HG02981 (cell line): ENCODE data around the gene GARIN5A.

Source experiments
- ATAC-seq: cut with Tn5 transposase; IDR thresholded peaks from one replicate; pipeline ENCODE4 v1.9.1; 2021; ENCODE audit warnings: mild to moderate bottlenecking, moderate library complexity; ENCODE audit not compliant: unreplicated experiment

Gene GARIN5A

DNA sequence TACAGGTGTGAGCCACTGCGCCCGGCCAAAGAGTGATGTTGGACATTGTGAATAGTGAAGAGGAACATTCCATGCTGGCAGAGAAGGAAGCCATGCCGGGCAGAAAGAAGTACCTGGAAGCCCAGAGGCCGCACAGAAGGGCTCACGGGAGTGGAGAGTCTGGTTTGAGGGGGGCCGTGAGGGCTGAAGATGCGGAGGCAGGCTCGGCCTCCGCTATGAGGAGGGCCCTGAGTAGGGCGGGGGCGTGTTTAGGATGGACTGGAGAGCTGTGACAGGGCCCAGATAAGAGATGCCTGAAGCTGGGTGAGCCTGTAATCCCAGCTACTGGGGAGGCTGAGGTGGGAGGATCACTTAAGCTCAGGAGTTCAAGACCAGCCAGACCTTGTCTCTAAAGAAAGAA lies 32.7 kb upstream of the GARIN5A start:
- ATAC-seq: no peak

DNA sequence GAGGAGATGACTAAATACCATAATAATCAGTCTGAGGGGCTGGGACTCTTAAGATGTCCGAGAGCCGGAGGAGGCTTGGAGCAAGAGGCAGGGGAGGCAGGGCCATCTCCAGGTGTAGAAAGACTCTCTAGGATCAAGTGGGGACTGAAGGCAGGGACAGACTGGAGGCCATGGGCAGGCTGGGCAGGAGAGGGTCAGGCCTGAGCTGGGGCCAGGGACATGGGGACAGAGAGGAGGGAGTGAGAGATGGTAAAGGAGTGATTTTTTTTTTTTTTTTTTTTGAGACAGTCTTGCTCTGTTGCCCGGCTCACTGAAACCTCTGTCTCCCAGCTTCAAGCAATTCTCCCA lies 32.2 kb upstream of the GARIN5A start:
- ATAC-seq: no peak

DNA sequence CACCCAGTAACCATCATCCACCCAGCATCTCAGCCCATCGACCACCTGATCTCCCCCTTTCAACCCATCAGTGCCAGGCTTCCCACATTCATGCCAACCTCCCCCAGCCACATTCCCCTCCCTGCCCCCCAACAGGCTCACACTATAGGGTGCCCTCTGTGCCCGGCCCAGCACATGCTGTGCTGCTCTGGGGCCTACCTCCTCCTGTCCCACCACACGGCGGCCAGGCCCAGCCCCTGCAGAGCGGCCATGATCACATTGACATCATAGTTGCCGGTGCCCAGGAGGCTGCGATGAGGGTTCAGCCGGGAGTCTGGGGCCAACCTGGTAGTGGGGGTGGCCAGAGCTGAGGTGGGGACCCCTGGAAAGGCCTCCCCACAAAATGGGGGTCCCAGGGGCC lies 30.7 kb upstream of the GARIN5A start:
- no peak for ATAC-seq

DNA sequence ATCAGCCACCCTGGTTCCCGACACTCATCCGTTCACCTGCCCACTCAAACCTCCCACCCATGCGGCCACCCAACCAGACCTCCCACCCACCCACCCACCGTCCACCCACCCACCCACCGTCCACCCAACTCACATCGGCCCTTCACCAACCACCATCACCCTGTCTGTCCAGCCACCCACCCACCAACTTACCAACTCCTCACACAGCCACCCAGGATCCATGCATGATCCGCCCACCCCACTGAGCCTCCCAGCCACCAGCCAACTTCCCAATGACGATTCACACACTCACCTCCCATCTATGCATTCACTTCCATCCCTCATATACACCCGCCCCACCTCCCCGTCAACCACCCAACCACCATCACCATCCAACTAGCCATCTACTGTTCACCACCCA lies 30.1 kb upstream of the GARIN5A start:
- ATAC-seq: no peak

DNA sequence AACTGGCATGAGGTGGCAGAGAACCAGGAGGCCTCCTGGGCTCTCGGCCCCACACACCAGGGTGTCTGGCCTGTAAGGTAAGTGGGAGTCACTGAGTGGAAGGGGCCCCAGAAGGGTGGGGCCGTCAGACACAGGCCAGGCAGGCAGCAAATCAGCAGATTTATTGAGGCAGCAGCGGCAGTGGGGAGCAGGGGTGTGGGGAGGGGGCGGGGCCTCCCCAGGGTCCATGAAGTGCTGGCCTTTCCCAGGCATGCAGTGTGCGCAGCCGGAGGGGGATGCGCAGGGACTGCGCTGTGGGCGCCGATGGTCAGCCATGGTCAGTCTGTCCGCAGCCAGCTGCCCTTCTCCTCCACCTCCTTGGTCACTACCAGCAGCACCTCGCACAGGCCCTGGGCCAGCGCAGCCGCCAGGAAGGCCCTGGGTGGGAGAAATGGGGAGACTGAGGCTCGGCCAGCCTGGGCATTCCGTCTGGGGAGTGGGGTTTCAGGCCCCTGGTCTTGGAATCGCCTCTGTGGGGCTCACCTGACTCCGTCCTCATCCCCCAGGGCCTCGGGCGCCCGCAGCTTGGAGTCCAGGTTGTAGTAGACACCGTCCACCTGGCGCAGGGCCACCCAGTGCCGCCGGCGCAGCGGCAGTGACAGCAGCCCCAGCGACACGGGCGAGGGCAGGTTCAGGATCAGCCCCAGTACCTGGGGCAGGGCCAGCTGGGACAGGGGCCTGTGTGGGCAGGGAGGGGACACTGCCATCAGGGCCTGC lies 29.4 kb upstream of the GARIN5A start:
- no peak for ATAC-seq

DNA sequence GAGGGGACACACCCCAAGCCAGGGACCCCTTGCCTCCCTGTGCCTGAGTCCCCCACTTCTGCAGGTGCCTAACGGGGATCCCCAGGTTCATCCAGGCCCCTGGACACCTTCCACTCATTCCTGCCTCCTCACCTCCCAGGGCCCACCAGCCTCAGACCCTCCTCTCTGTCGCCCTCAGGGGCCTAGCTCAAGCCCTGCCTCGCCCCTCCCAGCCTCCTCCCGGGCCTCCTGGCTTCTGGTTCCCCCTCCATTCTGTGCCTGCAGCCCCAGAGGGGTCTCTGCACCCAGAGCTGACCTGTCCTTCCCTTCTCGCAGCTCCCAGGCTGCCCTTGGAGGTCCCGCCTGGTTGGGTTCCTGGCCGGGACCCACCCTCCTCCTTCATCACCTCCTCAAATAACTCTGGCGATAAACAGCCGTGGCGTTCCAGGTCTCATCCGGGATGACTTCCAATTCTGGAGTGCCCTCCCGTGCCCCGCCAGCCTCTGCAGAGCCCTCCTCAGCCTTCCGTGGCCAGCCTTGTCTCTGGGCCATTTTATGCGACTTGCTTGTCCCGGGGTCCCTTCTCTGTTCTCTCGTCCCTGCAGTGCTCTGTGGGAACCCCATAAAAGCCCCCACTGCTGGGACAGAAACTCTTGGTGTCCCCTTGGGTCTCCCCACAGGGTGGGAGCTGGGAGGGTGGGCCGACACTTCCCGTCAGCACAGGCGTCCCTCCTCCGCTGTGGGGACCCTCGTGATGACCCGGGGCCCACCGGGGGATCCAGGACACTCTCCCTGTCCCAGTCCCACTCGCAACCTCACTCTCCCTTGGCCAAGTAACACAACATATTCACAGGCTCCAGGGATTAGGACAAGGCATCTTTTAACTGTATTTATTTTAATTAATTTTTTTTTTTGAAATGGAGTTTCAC lies 25.2 kb upstream of the GARIN5A start:
- no peak for ATAC-seq

DNA sequence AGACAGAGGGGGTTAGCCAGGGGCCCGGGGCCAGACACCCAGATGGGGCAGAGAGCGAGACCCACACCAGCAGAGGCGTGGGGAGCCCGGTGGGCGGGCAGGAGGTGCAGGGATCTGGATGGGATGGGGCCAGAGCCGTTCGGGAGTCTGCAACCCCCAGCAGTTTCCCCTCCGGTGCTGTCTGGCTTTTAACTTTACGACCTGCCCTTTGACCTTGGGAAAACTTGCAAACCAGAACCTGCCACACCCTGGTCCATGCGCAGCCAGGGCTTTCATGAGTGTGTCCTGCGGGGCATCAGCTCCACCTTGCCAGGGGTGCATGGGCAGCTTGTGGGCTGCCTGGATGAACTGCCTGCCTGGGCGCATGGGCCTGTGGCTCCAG lies 24.5 kb upstream of the GARIN5A start:
- no peak for ATAC-seq

DNA sequence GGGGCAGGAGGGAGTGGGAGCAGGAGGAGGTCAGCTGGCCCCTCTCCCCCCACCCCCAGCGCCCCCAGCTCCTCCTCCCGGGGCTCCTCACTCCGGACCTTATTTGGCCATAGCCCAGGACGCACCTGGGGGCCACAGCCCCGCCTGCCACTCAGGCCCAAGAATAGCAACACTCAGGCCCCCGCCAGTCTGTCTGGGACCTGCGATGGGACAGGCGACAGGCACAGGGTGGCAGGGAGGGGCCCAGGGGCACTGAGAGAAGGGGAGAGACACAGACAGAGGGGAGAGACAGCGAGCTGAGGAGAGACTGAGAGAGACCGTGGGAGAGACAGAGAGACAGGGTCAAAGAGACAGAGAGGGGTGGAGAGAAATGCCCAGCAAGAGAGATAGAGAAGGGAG lies 24.1 kb upstream of the GARIN5A start:
- ATAC-seq: no peak

- no peak for ATAC-seq
Observed at GRCh38 chr19:50500060-50500752, 23.6 kb upstream of the GARIN5A start.

DNA sequence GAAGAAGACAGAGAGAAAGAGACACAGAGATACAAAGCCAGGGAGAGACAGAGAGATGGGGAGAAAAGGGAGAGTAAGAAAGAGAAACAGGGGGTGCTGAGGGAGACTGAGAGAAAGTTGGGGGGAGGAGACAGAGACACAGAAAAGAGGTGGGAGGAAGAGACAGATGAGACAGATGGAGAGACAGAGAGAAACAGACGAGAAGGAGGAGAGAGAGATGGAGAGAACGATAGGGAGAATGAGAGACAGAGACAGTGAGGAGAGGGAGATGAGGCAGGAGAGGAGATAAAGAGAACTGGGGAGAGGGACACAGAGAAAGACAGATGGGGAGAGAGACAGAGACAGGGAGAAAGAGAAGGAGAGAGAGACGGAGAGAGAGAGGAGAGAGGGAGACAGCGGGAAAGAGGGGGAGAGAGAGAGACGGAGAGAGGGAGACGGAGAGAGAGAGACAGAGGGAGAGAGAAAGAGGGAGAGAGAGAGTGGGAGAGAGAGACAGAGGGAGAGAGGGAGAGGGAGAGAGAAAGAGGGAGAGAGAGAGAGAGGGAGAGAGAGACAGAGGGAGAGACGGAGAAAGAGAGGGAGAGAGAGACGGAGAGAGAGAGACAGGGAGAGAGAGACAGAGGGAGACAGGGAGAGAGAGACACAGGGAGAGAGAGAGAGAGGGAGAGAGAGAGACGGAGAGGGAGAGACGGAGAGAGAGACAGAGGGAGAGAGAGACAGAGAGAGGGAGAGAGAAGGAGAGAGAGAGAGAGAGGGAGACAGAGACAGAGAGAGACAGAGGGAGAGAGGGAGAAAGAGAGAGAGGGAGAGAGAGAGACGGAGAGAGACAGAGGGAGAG lies 21.8 kb upstream of the GARIN5A start:
- ATAC-seq: no peak

DNA sequence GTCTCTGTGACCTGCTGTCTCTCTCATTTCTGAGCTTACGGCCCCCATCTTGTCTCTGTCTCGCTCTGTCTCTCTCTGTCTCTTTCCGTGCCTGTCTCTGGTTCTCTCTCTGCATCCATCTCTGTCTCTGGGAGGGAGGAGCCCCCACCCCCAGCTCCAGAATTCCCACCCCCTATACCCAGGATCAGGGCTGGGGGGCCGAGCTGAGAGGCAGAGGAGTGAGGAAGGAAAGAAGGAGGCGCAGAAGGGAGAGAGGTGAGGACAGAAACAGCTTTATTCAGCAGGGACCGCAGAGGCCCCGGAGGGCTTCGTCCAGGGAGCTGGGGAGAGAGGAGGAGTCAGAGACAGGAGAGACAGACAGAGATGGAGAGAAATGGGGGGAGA lies 20.4 kb upstream of the GARIN5A start:
- no peak for ATAC-seq

- no peak for ATAC-seq
Observed at GRCh38 chr19:50496189-50497021, 19.8 kb upstream of the GARIN5A start.

DNA sequence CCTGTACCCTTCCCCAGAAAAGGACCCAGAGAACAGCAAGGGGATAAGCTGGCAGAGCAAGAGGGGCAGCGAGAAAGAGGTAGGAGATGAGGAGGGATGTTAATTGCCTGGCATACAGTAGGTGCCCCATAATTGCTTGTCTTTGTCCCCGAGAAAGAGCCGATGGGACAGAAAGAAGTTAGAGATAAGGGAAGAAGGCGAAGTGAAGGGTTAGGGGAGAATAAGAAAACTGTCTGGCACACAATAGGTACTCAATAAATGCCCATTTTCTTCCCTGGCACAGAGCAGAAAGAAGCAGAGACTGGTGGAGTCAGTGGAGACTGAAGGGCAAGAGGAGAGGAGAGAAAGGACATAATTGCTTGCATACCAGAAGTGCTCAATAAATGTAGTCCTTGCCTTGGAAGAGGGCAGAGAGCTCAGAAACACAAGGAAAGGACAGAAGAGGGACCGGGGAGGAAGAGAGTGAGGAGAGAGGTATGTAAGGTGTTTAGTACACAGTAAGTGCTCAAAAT lies 18.4 kb upstream of the GARIN5A start:
- ATAC-seq: no peak

DNA sequence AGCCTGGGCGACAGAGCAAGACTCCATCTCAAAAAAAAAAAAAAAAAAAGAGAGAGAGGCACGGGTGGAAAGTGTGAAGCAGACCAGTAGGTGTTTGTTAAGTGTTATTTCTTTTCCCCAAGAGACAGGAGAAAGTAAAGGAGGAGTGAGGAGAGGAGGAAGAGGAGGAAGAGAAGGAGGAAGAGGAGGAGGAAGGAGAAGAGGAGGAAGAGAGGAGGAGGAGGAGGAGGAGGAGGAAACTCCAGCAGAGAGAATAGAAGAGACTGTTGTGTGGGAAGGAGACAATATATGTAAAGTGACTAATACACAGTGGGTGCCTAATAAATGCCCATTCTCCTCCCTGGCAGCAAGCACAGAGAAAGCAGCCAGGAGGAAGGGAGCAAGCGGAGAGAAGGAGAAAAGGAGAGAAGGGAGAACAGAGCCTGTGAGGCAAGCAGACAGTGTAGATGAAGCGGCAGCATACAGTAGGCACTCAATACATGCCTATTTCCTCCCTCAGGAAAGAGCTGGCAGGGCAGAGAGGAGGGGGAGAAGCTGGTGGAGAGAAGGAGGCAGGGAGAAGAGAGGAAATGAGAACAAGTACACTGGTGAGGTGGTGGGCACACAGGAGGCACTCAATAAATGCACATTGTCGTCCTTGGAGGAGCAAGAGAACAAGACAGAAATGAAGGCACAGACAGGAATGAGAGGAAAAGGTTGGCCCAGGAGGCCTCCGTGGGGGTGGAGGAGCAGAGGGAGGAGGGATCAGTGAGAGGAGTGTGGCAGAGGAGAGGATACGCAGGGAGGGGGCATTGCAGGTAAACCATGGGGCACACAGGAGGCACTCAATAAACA lies 17.8 kb upstream of the GARIN5A start:
- ATAC-seq: no peak

DNA sequence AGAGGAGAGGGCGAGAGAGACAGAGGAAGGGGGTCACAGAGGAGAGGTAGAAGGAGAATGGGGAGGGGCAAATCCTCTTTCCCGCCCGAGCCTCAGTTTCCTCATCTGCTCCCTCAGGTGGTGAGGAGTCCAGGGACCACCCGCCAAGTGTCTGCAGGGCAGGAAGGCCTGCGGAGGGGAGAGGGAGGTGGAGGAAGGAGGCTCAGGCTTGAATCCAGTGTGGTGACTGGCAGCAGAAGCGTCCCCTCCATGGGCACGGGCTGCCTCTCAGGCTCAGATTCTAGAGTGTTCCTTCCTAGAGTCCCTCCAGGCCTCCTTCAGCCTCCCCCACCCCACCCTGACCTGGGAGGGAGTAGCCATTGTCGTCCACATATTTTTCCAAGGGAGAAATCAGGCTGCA lies 16.5 kb upstream of the GARIN5A start:
- no peak for ATAC-seq

GRCh38 chr19:50492303-50493052 lies 15.8 kb upstream of the GARIN5A start:
- ATAC-seq: no peak

DNA sequence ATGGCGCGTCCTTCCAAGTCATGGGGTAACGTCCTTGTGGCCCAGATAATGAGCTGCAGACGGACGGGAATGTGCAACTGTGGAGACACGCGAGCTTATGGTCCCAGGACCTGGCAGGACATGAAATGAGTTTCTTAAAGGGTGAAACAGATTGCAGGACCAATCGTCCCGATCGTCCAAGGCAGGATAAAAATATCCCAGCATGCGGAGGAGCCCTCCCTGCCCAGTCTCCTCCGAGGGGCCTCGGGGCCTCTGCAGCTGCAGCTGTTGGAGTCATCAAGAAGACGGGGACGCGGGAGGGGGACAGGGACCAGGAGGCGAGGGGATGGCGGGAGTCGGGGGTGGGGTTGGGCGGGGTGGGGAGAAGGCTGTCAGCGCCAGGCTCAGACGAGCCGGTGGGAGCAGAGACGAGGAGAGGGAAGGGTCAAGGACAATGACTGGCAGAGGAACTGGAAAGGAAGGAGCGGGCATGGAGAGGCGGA lies 14.4 kb upstream of the GARIN5A start:
- no peak for ATAC-seq

DNA sequence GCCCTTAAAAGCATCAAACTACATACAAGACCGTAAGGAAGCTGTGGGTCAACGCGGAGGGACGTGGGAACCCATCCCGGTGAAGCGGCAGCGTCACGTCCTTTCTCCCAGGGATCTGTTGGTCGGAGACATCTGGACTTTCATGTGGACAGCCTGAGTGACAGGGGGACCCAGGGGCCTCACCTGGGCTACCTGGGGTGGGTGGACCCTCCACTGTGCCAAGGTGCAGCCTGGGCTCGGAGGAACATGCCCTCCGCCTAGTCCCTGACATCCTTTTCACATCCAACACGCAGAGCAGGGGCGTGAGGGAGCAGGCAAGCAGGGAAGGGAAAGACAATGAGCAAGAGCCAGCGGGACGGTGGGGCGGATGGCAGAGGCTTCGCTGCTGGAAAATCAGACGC lies 13.8 kb upstream of the GARIN5A start:
- ATAC-seq: no peak
